GM12874 (cell line): ENCODE results near the gene EPAS1.

Experiments
- TF ChIP-seq, protein P1 (sequence below): IDR thresholded peaks from 2 replicates; pipeline ENCODE4 v1.5.1; 2011; ENCODE audit warnings: low read depth, mild to moderate bottlenecking, control low read depth, low read length, moderate library complexity; ENCODE audit not compliant: insufficient read depth

Gene EPAS1

DNA sequence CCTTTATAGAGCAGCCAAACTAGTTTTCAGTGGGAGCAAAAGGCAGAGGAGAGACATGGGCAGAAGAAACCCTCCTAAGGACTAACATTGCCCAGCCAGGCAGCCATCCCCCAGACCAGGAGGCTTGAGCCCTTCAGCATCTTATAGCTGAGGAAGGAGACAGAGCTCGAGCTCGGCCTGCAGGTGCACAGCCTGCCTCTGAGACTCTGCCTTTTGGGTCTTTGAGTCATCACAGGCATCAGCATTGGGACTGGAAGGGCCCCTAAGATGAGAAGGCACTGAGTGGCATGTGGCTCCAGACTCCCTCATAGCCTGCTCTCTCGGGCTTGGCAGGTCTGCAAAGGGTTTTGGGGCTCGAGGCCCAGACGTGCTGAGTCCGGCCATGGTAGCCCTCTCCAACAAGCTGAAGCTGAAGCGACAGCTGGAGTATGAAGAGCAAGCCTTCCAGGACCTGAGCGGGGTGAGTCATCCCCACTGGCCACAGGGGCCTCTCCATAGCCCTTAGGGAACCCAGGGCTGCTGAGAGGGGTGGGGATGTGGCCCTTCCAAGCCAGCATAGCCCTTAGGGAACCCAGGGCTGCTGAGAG lies 84.1 kb downstream of the EPAS1 start:
- TF ChIP-seq, protein P1, sequence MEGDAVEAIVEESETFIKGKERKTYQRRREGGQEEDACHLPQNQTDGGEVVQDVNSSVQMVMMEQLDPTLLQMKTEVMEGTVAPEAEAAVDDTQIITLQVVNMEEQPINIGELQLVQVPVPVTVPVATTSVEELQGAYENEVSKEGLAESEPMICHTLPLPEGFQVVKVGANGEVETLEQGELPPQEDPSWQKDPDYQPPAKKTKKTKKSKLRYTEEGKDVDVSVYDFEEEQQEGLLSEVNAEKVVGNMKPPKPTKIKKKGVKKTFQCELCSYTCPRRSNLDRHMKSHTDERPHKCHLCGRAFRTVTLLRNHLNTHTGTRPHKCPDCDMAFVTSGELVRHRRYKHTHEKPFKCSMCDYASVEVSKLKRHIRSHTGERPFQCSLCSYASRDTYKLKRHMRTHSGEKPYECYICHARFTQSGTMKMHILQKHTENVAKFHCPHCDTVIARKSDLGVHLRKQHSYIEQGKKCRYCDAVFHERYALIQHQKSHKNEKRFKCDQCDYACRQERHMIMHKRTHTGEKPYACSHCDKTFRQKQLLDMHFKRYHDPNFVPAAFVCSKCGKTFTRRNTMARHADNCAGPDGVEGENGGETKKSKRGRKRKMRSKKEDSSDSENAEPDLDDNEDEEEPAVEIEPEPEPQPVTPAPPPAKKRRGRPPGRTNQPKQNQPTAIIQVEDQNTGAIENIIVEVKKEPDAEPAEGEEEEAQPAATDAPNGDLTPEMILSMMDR = no peak

DNA sequence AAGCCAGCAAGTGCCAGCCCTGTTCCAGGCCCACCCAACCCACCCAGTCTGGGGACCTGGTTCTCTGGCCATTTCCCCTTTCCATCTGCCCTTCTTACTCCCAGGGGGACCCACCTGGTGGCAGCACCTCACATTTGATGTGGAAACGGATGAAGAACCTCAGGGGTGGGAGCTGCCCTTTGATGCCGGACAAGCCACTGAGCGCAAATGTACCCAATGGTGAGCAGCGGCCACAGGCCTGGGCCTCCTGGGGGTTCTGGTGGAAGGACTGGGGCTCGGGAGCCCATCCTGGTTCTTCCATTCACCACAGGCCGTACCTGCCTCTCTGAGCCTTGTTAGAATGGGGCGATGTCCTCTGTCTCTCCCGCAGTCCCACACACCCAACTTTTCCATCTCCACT lies 84.7 kb downstream of the EPAS1 start:
- TF ChIP-seq, protein P1 = no peak

DNA sequence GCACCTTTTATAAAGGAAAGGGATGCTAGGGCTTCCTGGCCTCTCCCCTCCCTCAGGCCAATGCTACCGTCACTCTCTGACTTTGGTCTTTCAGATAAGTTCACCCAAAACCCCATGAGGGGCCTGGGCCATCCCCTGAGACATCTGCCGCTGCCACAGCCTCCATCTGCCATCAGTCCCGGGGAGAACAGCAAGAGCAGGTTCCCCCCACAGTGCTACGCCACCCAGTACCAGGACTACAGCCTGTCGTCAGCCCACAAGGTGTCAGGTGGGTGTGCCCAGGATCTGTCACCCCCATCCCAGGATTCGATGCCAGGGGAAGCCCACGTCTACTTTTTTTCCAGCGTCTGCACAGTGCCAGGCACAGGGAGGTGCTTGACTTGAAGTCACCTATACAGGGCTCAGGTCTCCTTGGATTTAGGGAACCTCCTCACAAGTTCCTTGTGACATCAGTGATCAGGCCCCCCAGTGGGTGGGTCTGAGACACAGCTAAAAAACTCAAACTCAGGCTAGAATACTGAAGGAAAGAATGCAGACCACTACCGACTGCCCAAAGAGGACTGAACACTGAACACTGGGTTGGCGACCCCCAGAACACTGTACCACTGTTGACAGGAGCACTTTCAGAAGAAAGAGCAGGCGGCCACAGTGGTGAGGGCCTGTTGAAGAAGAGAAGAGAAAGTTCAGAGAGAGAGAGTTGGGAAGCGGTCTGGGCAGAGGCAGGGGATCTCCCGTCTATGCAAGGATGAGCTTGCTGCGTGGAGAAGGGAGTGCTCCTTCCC lies 85.3 kb downstream of the EPAS1 start:
- TF ChIP-seq, protein P1 = no peak

DNA sequence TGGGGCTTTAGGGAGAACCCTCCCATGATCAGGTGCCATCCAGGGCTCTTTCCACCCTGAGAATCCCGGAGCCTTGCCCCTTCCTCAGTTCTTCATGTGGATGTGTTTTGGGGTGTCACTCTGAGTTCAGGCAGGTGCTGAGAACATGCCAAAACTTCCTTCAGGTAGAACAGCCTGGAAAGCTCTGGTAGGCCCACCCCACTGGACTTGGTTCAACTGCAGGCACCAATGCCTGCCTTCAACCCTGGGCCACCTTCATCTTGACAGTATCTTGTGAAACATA lies 85.8 kb downstream of the EPAS1 start:
- TF ChIP-seq, protein P1 = no peak

DNA sequence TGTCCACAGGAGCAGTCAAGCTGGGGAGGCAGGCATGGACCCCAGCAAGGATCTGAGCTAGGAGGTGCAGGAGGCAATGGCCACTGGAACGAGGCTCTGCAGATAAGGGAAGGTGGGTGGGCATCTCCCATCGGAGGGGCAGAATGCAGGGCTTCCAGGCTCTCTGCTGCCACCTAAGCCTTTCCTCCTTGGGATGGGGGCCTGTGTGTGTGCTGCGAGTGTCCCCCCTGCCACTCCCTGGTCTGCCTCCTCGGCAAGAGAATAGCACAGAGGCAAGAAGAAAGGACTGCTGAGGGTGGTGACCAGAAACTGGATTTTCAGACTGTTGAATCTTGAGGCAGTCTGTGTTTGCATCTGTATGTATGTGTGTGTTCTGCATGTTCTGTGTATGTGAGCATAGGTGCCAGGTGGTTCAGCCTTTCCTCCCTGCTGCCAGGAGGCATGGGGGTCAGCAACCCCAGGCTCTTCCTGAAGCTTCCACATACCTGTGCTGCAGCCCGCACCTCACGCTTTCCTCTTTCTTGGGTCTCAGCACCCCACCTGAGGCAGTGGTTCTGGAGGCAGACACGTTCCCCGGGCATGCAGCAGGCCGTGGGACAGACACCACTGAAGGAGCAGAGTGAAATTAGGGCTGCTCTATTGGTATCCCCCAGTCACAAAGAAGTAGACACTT lies 86.7 kb downstream of the EPAS1 start:
- TF ChIP-seq, protein P1 = no peak

DNA sequence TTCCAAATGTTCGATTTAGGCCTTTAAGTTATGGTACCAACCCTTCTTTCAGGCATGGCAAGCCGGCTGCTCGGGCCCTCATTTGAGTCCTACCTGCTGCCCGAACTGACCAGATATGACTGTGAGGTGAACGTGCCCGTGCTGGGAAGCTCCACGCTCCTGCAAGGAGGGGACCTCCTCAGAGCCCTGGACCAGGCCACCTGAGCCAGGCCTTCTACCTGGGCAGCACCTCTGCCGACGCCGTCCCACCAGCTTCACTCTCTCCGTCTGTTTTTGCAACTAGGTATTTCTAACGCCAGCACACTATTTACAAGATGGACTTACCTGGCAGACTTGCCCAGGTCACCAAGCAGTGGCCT lies 87.2 kb downstream of the EPAS1 start:
- TF ChIP-seq, protein P1 = no peak

DNA sequence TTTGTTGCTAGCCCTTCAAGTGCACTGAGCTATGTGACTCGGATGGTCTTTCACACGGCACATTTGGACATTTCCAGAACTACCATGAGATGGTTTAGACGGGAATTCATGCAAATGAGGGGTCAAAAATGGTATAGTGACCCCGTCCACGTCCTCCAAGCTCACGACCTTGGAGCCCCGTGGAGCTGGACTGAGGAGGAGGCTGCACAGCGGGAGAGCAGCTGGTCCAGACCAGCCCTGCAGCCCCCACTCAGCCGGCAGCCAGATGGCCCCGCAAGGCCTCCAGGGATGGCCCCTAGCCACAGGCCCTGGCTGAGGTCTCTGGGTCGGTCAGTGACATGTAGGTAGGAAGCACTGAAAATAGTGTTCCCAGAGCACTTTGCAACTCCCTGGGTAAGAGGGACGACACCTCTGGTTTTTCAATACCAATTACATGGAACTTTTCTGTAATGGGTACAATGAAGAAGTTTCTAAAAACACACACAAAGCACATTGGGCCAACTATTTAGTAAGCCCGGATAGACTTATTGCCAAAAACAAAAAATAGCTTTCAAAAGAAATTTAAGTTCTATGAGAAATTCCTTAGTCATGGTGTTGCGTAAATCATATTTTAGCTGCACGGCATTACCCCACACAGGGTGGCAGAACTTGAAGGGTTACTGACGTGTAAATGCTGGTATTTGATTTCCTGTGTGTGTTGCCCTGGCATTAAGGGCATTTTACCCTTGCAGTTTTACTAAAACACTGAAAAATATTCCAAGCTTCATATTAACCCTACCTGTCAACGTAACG lies 88.8 kb downstream of the EPAS1 start:
- TF ChIP-seq, protein P1 = no peak
